Measurements from ENCODE around the gene PDRG1. TPM values are rescaled to one million over a fixed set of nuclear protein-coding genes. Genes with fewer than 3 reads are reported as not detected.

PDRG1 gene
- total RNA-seq, 1 donor from 2014 or later: 20.6 TPM

GRCh38 chr20:31990641-31991338, 38.9 kb upstream of the PDRG1 start:
- Mint-ChIP-seq H3K27me3 (ENCODE audit: low read depth, unreplicated experiment) (peaks cover 45% of the 10 kb centered on the region), H3K36me3 (ENCODE audit: low read depth, unreplicated experiment) (no peaks in the 10 kb centered on the region), H3K4me3 (ENCODE audit: unreplicated experiment) (no peak overlapping the region), H3K27ac (ENCODE audit: unreplicated experiment) (no peak overlapping the region), H3K9me3 (ENCODE audit: unreplicated experiment) (no peaks in the 10 kb centered on the region), H3K4me1 (ENCODE audit: low read depth, unreplicated experiment) (peaks cover 2% of the 10 kb centered on the region)
- Histone ChIP-seq H3K4me3 (ENCODE audit: insufficient read depth, low read depth, low read length) (no peak overlapping the region), H2AFZ (ENCODE audit: low read depth, low read length) (no peak overlapping the region), H4K20me1 (ENCODE audit: insufficient read depth, low read length) (no peaks in the 10 kb centered on the region), H3K9me3 (ENCODE audit: insufficient read depth, low read depth, low read length) (no peaks in the 10 kb centered on the region), H3K27me3 (ENCODE audit: insufficient read depth, low read length) (peaks cover 32% of the 10 kb centered on the region), H3K4me2 (ENCODE audit: low read length) (no peak overlapping the region), H3K79me2 (ENCODE audit: insufficient read depth, low read length) (no peaks in the 10 kb centered on the region), H3K4me1 (ENCODE audit: insufficient read depth, low read length) (no peaks in the 10 kb centered on the region), H3K9ac (ENCODE audit: low read length) (no peak overlapping the region), H3K27ac (ENCODE audit: low read depth, low read length) (no peak overlapping the region), H3K36me3 (ENCODE audit: insufficient read depth, low read length) (no peaks in the 10 kb centered on the region)
- DNase-seq (ENCODE audit: low read depth) (no peak), FAIRE-seq (no peak)
- TF ChIP-seq EZH2 (IDR thresholded peaks at IDR 0.05; ENCODE audit: insufficient read depth, low read length) (no peak), CTCF (IDR thresholded peaks at IDR 0.05; ENCODE audit: insufficient read depth, low read depth, low read length) (no peak)

GRCh38 chr20:31989030-31989645, 37.3 kb upstream of the PDRG1 start:
- Mint-ChIP-seq H3K4me3 (ENCODE audit: unreplicated experiment) (no peak overlapping the region), H3K27ac (ENCODE audit: unreplicated experiment) (peak overlapping the region; percentile 19)
- no peak for FAIRE-seq

More at GRCh38 chr20:31989030-31989645, 37.3 kb upstream of the PDRG1 start:
- Histone ChIP-seq H3K79me2 (ENCODE audit: insufficient read depth, low read length) (no peaks in the 10 kb centered on the region), H3K4me3 (ENCODE audit: insufficient read depth, low read depth, low read length) (no peak overlapping the region), H4K20me1 (ENCODE audit: insufficient read depth, low read length) (no peaks in the 10 kb centered on the region), H3K27ac (ENCODE audit: low read depth, low read length) (no peak overlapping the region), H3K9ac (ENCODE audit: low read length) (no peak overlapping the region), H3K27me3 (ENCODE audit: insufficient read depth, low read length) (peaks cover 27% of the 10 kb centered on the region), H3K4me2 (ENCODE audit: low read length) (no peak overlapping the region), H3K9me3 (ENCODE audit: insufficient read depth, low read depth, low read length) (no peaks in the 10 kb centered on the region), H2AFZ (ENCODE audit: low read depth, low read length) (no peak overlapping the region), H3K4me1 (ENCODE audit: insufficient read depth, low read length) (no peaks in the 10 kb centered on the region), H3K36me3 (ENCODE audit: insufficient read depth, low read length) (no peaks in the 10 kb centered on the region)
- Mint-ChIP-seq H3K27me3 (ENCODE audit: low read depth, unreplicated experiment) (peaks cover 36% of the 10 kb centered on the region), H3K36me3 (ENCODE audit: low read depth, unreplicated experiment) (no peaks in the 10 kb centered on the region), H3K9me3 (ENCODE audit: unreplicated experiment) (no peaks in the 10 kb centered on the region), H3K4me1 (ENCODE audit: low read depth, unreplicated experiment) (peaks cover 2% of the 10 kb centered on the region)
- no peak for DNase-seq (ENCODE audit: low read depth)
- TF ChIP-seq EZH2 (IDR thresholded peaks at IDR 0.05; ENCODE audit: insufficient read depth, low read length) (no peak), CTCF (IDR thresholded peaks at IDR 0.05; ENCODE audit: insufficient read depth, low read depth, low read length) (no peak)

Data from astrocyte (in vitro differentiated cells and primary cell).